NCI-H460 (cell line): ENCODE results near the gene AATK. TPM values are rescaled to one million over a fixed set of nuclear protein-coding genes. Genes with fewer than 3 reads are reported as not detected.
"Not testable (repeated sequence)": the region's sequence is repeated elsewhere in the genome, so short reads cannot be mapped to it uniquely, and the experiment has no call there.

Experiments
- DNase-seq: peaks from one replicate; pipeline ENCODE4 v3.0.0-alpha.2; 2016; ENCODE audit warnings: low read depth; ENCODE audit errors: extremely low read depth
- total RNA-seq: library from RNA; depleted of rRNA; stranded (reverse); fragments of >200 nt; shearing (Covaris generic); gene quantifications from 2 replicates; pipeline ENCODE4 v1.2.3, GENCODE V29; 2014

The AATK gene
- total RNA-seq, 1 experiment from 2014 or later, result 0.74 TPM

- DNase-seq, result no peak
These were observed 2.2 kb downstream of the AATK start for GRCh38 chr17:81163703-81164370.

- DNase-seq, result no peak
These were observed 2.8 kb downstream of the AATK start for GRCh38 chr17:81163051-81163695.

GRCh38 chr17:81162491-81162890 lies 3.5 kb downstream of the AATK start:
- DNase-seq, result no peak

- DNase-seq, result no peak
These were observed 4.0 kb downstream of the AATK start for GRCh38 chr17:81161972-81162371.

- no peak for DNase-seq
These were observed 4.5 kb downstream of the AATK start for GRCh38 chr17:81161536-81161935.

- no peak for DNase-seq
These were observed 5.1 kb downstream of the AATK start for GRCh38 chr17:81160747-81161453.

GRCh38 chr17:81160306-81160705 lies 5.7 kb downstream of the AATK start:
- DNase-seq, result no peak

- DNase-seq, result no peak
These were observed 6.3 kb downstream of the AATK start for GRCh38 chr17:81159611-81160265.

GRCh38 chr17:81158688-81159590 lies 7.1 kb downstream of the AATK start:
- DNase-seq, result no peak

GRCh38 chr17:81157848-81158687 lies 8.0 kb downstream of the AATK start:
- no peak for DNase-seq

GRCh38 chr17:81156866-81157805 lies 8.9 kb downstream of the AATK start:
- DNase-seq, result no peak

- no peak for DNase-seq
These were observed 11.1 kb downstream of the AATK start for GRCh38 chr17:81154961-81155360.

- not testable (repeated sequence) for DNase-seq
These were observed 12.0 kb downstream of the AATK start for GRCh38 chr17:81154016-81154415.

GRCh38 chr17:81153340-81153803 lies 12.6 kb downstream of the AATK start:
- peak; percentile 83 for DNase-seq

- DNase-seq, result no peak
These were observed 13.7 kb downstream of the AATK start for GRCh38 chr17:81152288-81152828.

- DNase-seq, result no peak
These were observed 14.7 kb downstream of the AATK start for GRCh38 chr17:81151278-81151677.

- DNase-seq, result no peak
These were observed 15.5 kb downstream of the AATK start for GRCh38 chr17:81150377-81151077.
